Panc1 (cell line): Measurements from ENCODE around the gene MAPK13. TPM values are rescaled to one million over a fixed set of nuclear protein-coding genes. Genes with fewer than 3 reads are reported as not detected.

Experiments used
- ATAC-seq: fragments of 200-7000 bp; cut with Tn5 transposase; 2 replicates; pipeline ENCODE4 v1.9.1; 2020; ENCODE audit warnings: mild to moderate bottlenecking, moderate library complexity
- BruUV-seq: library from RNA; stranded (reverse); fragments of 400-500 nt; replicated peaks from 2 replicates; lab custom pipeline; 2021; lab: Mats Ljungman, UMichigan
- CTCF ChIA-PET: fragments of 300-600 bp; sonication (Branson Sonifier 250); formaldehyde crosslinking; loops from one replicate; lab custom pipeline; 2022; ENCODE audit warnings: antibody characterized with exemption; lab: Charles Lee
- POLR2A ChIA-PET: fragments of 300-600 bp; sonication (Branson Sonifier 250); formaldehyde crosslinking; loops from one replicate; lab custom pipeline; 2022; ENCODE audit warnings: antibody characterized with exemption; lab: Charles Lee
- DNase-seq: peaks from one replicate; pipeline ENCODE4 v3.0.0-alpha.2; 2010; ENCODE audit warnings: low read depth, low spot score
- H3K27ac ChIP-seq: 2 replicates; pipeline ENCODE4 v1.5.1; 2011; ENCODE audit warnings: mild to moderate bottlenecking, low read length, inconsistent platforms
- H3K27me3 ChIP-seq: fragments of 200-500 bp; sonication (Bioruptor generic); 2 replicates; pipeline ENCODE4 v1.6.0; 2014; ENCODE audit warnings: low read length, inconsistent platforms; ENCODE audit not compliant: control insufficient read depth, insufficient read depth
- H3K36me3 ChIP-seq: fragments of 200-500 bp; sonication (Bioruptor generic); 2 replicates; pipeline ENCODE4 v1.5.1; 2014; ENCODE audit warnings: inconsistent platforms, mild to moderate bottlenecking, low read length, moderate library complexity; ENCODE audit not compliant: control insufficient read depth, insufficient read depth
- H3K4me1 ChIP-seq: 2 replicates; pipeline ENCODE4 v1.5.1; 2011; ENCODE audit warnings: inconsistent platforms, mild to moderate bottlenecking, low read length, moderate library complexity; ENCODE audit not compliant: control insufficient read depth, insufficient read depth
- H3K4me3 ChIP-seq, 2 experiments: 2 replicates each; pipeline ENCODE4 v1.5.1; 2011 to 2012; ENCODE audit warnings: low read depth in 2 of 2, low read length in 2 of 2, mild to moderate bottlenecking in 2 of 2, inconsistent platforms in 1 of 2, moderate library complexity in 1 of 2
- H3K9me3 ChIP-seq: fragments of 200-500 bp; sonication (Bioruptor generic); 2 replicates; pipeline ENCODE4 v1.5.1; 2014; ENCODE audit warnings: low read depth, mild to moderate bottlenecking, inconsistent platforms, low read length, moderate library complexity; ENCODE audit not compliant: control insufficient read depth, insufficient read depth
- CTCF ChIP-seq: fragments of 450-650 bp; IDR thresholded peaks from 2 replicates; pipeline ENCODE4 v1.5.1; 2017; ENCODE audit warnings: mild to moderate bottlenecking
- POLR2AphosphoS5 ChIP-seq: IDR thresholded peaks from 2 replicates; pipeline ENCODE4 v1.6.1; 2012; ENCODE audit warnings: mild to moderate bottlenecking, low read depth, low read length, moderate library complexity
- REST ChIP-seq, 2 experiments: IDR thresholded peaks; 2 replicates each; pipeline ENCODE4 v1.6.1; 2011 to 2012; ENCODE audit warnings: low read depth in 2 of 2, control low read depth in 1 of 2, low read length in 1 of 2, mild to moderate bottlenecking in 1 of 2, moderate library complexity in 1 of 2; ENCODE audit not compliant: insufficient read depth in 1 of 2
- SIN3A ChIP-seq: IDR thresholded peaks from 2 replicates; pipeline ENCODE4 v1.6.1; 2012; ENCODE audit warnings: low read depth, mild to moderate bottlenecking, low read length, moderate library complexity, borderline replicate concordance; ENCODE audit not compliant: insufficient read depth
- TCF7L2 ChIP-seq: IDR thresholded peaks from 2 replicates; pipeline ENCODE4 v1.6.1; 2011; ENCODE audit warnings: mild to moderate bottlenecking, low read depth, low read length, inconsistent platforms
- in situ Hi-C: cut with HindIII; loops from 2 replicates; pipeline ENCODE4 v1.10.0; 2016; ENCODE audit warnings: low sequenced_read_pairs, low pct_unique_long_range_greater_than_20kb
- intact Hi-C: fragments of 100-400 bp; cut with micrococcal nuclease; formaldehyde crosslinking; loops from one replicate; pipeline ENCODE4 v1.10.0; 2022; ENCODE audit not compliant: unreplicated experiment
- total RNA-seq: library from RNA; stranded (reverse); gene quantifications from one replicate; pipeline ENCODE4 v1.2.1, GENCODE V29; 2021; ENCODE audit not compliant: unreplicated experiment

MAPK13 gene
- total RNA-seq, 1 experiment from 2014 or later = 2.5 TPM

GRCh38 chr6:36110863-36111262 is 19.4 kb upstream of the MAPK13 start:
- no TSS peak for BruUV-seq
- no peak overlapping the region for H3K27ac ChIP-seq
- H3K4me3 ChIP-seq = no peak overlapping the region
- H3K36me3 ChIP-seq = no peaks in the 10 kb centered on the region
- no peaks in the 10 kb centered on the region for H3K9me3 ChIP-seq
- ChIA-PET POLR2A (no interaction called here), CTCF (no interaction called here)
- intact Hi-C loops = no loop called here
- H3K27me3 ChIP-seq = no peaks in the 10 kb centered on the region
- DNase-seq = no peak
- ATAC-seq = no peak
- no peaks in the 10 kb centered on the region for H3K4me1 ChIP-seq
- TF ChIP-seq TCF7L2 = no peak
- no peak for TF ChIP-seq REST (IDR thresholded peaks at IDR 0.05; ENCODE audit: insufficient read depth in 1 of 2, low read depth in 2 of 2, low read length in 1 of 2)
- no peak for TF ChIP-seq CTCF
- TF ChIP-seq SIN3A = no peak
- no peak for TF ChIP-seq POLR2AphosphoS5
- in situ Hi-C loops = no loop called here

GRCh38 chr6:36111526-36111925 is 18.8 kb upstream of the MAPK13 start:
- ChIA-PET POLR2A (interaction anchor here (0.6 kb wide), 1 partner anchor 21 kb away, joined by 3 read pairs; no protein-coding TSS in a partner anchor), CTCF (no interaction called here)
- no peak for ATAC-seq
- H3K27ac ChIP-seq = no peak overlapping the region
- in situ Hi-C loops = no loop called here
- BruUV-seq = no TSS peak
- H3K4me1 ChIP-seq = no peaks in the 10 kb centered on the region
- TF ChIP-seq TCF7L2 = no peak
- no peak for TF ChIP-seq POLR2AphosphoS5
- no peak for TF ChIP-seq SIN3A
- TF ChIP-seq REST (IDR thresholded peaks at IDR 0.05; ENCODE audit: insufficient read depth in 1 of 2, low read depth in 2 of 2, low read length in 1 of 2) = no peak
- no peak for TF ChIP-seq CTCF
- intact Hi-C loops = no loop called here
- no peak for DNase-seq
- no peaks in the 10 kb centered on the region for H3K27me3 ChIP-seq
- no peaks in the 10 kb centered on the region for H3K36me3 ChIP-seq
- no peaks in the 10 kb centered on the region for H3K9me3 ChIP-seq
- H3K4me3 ChIP-seq = no peak overlapping the region
